Measurements from ENCODE around the gene GATA2.

Gene GATA2

DNA sequence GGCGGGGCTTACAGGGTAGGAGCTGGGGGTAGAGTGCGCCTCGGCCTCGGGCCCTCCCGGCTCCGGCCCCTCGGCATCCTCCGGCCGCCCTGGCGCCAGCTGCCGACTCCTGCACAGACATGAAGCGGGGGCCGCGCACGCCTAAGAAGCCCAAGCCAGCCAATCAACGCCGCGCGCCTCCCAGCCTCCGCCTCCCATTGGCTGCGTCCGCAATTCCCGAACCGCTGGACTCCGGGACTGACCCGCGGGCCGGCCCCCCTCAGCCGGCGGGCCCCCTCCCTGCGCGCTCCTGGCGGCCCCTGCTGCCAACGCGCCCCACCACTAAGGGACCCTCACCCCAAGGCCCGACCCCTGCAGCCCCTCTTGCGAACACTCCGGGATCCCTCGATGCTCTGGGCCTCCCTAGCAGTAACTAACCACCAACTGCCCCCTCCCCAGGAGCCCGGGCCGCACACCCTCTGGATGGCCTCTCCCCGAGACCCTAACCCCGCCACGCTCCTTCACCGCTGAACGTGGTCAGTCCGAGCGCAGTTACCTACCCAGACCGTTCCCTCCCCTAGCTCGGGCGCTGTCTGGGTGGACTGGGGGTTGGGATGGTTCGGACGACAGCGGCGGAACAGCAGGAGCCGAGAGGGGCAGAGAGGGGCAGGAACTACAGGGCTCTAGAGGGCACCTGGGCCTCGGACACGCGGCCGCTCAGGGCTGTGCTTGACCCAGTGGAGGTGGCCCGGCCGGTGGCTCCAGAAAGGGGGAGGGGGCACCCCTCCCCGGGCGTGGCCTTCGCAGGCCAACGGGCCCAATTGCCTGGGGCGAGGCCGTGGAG lies 5.0 kb downstream of the GATA2 start:
- peak; percentile 65 for DNase-seq (ENCODE audit: low read depth)

DNA sequence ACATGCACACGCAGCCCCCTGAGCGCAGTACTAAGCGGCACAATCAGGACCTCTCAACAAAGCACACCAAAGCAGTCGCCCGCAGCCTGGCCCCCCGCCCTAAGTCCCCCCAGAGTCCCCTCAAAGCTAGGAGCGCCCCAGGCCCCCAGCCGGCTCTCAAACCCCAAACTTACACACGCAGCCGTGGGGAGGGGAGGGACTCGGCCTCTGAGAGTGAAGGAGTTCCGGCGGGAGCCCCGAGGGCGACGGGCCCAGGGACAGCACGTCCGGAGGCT lies 5.5 kb downstream of the GATA2 start:
- DNase-seq (ENCODE audit: low read depth), result no peak

DNA sequence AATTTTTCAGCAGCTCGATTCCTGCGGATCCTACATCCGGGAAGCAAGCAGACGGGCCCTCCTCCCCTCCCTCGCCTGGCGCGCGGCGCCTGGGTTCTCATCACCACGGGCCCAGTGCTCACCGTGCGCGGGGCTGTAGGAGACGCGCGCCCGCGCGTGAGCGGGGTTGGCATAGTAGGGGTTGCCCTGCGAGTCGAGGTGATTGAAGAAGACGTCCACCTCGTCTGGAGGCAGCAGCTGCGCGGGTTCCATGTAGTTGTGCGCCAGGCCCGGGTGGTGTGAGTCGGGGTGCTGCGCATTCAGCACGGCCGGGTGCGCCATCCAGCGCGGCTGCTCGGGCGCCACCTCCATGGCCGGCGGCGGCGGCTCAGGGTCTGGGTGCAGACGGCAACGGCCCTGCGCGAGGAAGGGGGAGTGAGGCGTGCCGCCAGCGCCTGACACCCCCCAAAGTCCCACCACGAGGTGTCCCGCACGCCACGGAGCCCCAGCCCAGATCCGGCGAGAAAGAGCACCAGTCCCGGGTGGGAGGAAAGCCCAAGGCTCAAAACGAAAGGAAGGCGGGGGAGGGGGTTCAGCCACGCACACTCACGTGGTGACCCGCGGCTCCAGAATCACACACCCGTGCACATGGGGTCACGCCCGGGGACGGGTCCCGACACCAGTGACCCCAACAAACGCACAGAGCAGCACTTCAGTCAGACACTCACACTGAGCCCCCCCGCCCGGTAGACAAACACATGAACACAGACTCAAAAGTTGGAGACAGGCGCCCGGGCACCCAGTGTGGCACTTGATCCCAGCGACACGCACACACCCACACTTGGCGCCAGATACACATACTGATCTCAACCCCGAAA lies 6.1 kb downstream of the GATA2 start:
- no peak for DNase-seq (ENCODE audit: low read depth)

DNA sequence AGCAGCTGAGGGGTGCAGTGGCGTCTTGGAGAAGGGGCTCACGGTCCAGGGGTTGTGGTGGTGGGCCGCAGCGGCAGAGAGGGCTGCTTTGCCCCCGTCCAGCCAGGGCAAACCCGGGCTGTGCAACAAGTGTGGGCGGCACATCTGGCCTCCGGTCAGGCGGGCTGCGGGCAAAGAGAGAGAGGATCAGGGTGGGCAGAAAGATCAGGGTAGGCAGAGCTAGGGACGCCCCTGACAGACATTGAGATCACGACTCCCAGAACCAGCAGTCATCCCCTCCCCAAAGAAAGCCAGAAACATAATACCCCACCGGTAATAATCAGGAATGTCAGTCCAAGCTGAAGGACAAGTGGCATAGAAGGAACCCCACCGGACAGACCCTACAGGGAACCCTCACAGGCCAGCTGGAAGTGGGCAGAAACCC lies 6.8 kb downstream of the GATA2 start:
- DNase-seq (ENCODE audit: low read depth), result no peak

DNA sequence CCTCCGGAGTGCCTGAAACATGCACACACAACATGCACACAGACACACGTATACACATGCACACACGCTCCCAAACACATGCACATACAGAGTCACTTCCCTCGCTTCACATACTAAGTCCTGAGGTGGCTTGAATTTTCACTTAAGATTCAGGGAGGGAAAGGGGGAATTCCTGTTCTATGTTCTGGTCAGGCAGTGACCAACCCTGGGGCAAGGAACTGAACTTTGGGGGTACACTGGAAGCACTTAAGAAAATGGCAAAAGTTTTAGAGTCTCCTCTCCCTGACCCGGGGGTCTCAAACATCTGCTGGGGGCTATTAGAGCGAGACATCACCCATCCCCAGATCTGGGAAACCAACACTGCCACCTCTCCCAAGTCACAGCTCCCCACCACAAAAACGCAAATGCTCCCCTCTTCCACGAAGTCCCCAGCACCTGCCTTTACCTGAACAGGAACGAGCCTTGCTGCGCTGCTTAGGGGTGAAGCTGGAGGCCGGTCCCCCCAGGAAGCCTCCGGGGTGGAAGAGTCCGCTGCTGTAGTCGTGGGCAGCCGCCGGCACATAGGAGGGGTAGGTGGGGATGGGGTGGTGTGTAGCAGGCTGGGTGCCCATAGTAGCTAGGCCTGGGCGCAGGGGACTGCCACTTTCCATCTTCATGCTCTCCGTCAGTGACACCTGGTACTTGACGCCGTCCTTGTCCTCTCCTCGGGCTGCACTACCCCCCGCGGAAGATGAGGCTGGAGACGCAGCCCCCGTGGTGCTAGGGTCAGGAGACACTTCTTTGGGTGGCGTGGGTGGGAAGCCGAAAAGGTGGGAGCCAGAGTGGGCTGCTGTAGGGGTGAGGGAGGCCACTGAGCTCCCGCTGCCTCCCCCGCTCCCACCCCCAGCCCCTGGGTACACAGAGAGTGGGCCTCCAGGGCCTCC lies 7.5 kb downstream of the GATA2 start:
- no peak for DNase-seq (ENCODE audit: low read depth)

DNA sequence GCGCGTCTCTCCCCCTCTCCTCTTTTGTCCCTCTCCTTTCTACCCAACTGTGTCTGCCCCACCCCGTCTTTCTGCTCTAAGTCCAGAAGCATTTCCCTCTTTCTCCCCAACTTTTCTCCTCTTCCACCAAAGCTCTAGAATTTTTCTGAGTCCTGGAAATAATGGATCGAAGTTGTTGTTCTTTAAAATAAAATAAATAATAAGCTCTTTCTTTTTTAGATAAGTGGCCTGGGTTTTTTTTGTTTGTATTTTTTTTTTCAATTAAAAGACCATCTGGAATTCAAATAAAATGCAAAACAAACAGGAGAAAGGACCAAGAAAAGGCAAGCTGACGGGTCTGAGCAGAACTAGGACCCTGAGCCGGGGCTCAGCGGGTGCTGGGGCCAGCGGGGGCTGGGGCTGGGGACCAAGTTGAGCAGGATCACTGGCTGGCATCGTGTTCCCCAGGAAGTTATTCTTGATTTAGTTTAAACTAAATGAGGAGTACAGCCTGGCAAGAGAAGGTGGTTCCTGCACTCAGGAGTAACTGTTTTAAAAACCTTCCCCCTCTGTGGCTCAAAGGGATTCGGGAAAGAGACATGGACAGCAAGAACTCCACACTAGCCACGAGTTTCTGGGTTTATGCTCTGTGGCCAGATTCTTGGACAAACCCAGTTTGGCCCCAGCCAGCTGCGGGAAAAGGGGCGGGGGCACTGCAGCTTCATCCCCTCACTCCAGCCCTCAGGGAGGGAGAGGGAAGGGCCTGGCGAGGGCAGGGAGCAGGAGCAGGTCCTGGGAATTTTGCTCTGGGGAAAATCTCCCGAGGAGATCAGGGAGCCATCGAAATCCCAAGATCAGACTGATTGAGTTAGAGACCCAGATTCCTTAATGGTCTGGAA lies 8.4 kb downstream of the GATA2 start:
- no peak for DNase-seq (ENCODE audit: low read depth)

DNA sequence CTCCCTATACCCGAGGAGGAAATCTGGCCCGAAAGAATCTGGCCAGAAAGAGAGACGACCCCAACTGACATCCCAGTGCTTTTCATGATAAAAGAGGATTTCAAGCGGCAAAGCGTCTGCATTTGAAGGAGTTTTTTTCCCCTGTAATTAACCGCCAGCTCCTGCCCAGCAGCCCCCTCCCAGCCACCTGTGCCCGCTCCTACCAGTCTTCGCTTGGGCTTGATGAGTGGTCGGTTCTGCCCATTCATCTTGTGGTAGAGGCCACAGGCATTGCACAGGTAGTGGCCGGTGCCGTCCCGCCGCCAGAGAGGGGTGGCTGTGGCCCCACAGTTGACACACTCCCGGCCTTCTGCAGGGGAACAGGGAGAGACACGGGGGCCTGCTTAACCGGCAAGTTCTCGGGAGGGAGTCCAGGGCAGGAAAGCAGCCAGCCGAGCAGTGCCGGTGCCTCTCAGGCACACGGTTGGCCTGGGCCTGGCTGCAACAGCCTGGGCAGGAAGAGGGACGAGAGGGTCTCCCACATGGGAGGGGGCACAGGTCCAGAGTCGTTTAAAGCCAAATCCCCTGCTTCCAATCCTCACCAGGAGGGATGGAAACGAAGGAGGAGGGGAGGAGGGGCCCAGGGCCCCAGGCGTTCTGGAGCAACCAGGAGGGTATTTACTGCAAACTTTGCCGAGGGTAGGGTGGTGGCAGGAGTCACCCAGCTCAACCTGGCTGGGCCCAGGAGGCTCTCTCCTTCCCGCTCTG lies 9.2 kb downstream of the GATA2 start:
- no peak for DNase-seq (ENCODE audit: low read depth)

DNA sequence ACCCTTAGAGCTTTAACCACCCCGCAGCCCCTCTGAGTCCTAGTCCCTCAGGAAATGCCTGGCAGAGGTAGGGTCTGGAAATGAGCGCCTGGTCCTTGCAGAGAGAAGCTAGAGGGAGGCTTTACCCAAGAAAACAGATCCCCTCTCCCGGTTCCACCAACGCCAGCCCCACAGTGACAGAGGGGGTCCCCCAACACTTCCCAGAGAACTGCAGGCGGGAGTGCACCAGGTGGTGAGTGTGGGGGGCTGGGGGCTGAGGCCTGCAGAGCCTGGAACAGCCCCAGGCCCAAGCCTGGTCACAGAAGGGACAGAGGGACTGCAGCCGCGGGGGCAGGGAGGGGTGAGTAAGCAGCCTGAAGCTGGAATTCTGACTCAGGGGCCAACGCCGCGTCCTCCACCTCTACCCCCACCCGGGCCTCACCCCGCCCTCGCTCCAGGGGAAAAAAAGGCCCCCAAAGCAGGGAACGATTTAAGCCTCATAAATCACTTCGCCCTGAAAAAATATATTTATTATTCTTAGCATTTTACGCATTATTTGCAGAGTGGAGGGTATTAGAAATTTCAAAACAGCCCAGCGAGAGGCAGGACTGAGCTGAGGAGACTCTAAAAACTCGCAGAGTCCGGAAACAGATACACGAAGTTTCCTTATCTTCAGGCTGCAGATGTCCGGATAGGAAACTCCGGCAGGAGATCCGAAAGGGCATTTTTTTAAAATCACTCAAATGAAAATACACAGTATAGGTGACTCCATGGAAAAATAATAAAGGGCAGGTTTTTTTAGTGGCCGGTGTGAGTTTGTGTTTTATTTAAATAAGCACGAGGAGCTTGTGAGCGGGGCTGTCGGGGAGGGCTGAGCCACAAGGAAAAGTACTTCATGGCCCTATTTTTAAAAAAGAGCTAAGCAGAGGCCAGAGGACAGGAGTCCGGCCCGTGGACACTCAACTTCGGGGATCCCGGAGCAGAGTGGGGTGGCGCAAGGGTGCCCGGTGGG lies 10.0 kb downstream of the GATA2 start:
- DNase-seq (ENCODE audit: low read depth), result peak; percentile 18

DNA sequence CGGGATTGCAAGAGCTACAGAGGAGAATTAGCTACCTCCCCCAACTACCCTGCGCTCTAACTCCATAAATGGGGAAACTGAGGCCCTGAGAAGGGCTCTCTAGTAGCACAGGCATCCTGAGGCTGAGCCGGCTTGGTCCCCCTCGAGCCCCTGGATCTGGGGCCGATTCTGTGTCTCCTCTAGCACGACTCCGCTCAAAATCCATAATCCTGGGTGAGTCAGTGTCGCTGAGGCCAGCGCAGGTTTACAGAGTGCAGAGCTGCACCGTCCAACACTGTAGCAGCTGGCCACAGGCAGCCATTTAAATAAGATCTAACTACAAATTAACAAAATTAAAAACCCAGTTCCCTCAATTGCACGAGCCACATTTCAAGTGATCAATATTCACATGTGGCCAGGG lies 10.8 kb downstream of the GATA2 start:
- DNase-seq (ENCODE audit: low read depth), result no peak

DNA sequence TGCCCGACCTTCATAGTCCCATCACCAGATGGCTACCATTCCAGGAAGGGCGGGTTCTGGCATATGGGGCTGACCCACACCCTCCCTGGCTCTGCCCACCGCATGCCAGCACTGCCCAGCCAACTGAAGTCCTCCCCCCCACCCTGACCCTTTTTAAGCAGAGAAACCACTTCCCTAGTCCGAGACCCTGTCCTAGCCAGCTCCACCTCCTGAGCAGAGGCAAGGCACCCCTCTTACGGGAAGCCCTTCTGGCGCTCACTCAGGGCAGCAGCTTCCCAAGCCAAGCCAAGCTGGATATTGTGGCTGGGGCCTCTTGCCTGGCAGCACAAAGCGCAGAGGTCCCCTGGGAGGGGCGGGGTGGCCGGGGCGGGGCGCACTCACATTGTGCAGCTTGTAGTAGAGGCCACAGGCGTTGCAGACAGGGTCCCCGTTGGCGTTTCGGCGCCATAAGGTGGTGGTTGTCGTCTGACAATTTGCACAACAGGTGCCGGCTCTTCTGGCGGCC lies 11.5 kb downstream of the GATA2 start:
- DNase-seq (ENCODE audit: low read depth), result no peak

DNA sequence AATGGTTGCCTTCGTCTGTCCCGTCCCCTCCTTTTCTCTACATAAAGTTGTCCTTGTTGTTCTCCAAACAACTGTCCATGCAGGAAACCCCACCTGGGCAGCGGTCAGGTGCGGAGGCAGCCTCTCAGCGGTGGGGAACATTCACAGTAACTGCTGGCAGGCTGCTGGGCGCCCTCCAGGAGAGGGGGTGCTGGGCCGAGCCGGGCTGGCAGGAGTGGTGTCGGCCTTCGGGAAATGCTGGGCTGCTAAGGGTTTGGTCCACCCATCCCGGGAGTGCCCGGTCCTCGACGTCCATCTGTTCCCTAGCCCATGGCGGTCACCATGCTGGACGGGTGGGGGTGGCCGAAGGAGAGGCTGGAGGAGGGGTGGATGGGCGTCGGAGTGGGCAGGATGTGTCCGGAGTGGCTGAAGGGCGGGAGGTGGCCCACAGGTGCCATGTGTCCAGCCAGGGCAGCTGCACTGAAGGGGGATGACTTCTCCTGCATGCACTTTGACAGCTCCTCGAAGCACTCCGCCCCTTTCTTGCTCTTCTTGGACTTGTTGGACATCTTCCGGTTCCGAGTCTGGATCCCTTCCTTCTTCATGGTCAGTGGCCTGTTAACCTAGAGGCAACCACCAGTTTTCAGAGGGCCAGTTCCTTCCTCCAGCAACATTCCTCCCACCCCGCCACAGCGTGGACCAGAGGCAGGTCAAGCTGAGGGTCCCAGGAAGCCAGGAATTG lies 12.1 kb downstream of the GATA2 start:
- DNase-seq (ENCODE audit: low read depth), result no peak

DNA sequence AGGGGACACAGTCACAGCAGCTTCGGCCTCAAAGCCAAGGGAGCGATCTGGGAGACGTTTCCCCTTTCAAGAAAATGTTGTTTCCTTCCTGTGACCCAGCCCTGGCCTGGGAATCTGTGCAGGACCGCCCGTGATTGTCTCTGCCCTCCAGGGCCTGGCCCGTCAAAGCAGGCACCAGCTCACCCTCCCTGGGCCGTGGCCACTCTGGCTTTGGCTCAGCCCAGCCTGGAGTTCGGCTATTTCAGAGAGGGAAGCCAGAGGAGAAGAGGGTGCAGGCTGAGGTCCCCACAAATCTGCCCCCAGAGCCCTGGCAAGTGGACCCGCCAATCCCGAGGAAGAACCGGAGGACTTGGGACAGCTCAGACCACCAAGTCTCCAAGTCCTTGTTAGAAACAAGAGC lies 12.7 kb downstream of the GATA2 start:
- DNase-seq (ENCODE audit: low read depth), result no peak

DNA sequence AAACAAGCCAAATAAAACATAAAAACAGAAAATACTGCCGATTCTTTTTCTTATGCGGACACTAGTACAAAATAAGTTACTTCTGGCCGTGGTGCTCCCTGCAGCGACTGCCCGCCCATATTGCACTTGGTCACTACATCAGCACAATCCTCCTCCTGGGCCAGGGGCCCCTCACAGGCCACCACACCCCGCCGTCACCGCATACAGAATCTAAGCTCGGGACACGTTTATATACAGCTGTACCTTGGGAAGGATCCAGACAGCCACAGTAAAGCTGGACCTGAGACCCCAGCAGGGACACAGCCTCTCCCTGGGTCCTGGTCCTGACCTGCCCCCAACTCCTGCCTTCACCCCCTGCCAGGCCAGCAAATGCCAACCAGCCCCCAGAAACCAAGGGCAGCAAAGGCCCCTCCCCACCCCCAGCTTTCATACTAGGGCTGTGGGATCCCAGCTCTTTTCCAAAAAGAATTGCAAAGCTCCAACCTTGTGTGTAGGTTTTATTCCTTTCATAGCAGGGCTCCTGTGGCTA lies 13.4 kb downstream of the GATA2 start:
- no peak for DNase-seq (ENCODE audit: low read depth)

DNA sequence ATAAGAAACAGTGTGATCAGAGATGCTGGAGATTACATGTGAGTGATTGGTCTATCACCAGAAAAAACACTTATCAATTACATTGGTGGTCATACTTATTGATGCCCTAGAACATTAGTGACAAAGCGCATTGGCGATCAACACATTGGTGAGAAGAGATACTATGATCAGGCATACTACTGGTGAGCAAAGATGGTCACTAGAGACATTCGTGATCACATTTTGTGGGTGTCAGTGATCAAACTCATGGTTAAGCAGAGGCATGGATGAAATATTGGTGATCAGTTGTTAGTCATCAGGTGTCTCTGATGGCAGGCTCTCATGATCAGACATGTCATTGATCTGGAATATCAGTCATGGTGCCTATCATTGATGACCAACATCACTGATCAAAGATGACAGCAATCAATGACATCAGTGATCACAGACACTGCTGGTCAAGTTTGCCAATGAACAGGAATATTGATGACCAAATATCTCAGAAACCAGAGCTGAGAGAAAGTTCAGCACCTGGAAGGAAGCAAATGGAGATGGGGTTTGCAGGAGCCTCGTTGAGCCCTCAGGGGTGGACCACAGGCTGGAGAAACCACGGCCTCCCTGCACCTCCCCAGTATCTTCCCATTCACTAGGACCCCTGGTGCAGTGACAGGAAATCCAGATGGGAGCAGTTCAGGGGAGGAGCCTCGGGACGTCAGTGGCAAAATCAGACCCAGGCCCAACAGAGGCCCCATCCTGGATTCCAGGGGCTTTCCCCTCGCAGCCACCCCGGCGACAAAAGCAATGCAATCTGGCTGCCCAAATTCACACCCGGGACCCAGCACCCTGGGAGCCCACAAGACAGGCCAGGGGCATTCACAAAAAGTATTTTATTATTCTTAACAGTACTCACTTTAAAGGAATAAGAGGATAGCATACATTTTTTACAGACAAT lies 14.2 kb downstream of the GATA2 start:
- DNase-seq (ENCODE audit: low read depth), result no peak

DNA sequence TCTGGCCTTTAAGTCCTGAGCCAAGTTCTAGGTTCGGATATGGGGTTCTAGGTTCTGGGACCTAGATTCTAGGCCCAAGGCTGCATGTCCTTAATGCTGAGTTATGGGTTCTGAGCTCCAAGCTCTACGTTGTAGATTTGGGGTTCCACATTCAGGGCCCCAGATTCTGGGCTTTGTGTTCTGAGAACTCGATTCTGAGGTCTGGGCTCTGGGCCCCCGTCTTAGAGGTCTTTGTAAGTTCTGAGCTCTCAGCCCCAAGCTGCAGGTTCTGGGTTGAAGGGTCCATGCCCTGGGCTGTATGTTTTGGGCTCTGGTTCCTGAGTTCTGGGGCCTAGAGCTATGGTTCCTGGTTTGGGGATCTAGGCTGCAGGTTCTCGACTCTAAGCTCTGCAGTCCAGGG lies 16.3 kb downstream of the GATA2 start:
- DNase-seq (ENCODE audit: low read depth), result no peak

DNA sequence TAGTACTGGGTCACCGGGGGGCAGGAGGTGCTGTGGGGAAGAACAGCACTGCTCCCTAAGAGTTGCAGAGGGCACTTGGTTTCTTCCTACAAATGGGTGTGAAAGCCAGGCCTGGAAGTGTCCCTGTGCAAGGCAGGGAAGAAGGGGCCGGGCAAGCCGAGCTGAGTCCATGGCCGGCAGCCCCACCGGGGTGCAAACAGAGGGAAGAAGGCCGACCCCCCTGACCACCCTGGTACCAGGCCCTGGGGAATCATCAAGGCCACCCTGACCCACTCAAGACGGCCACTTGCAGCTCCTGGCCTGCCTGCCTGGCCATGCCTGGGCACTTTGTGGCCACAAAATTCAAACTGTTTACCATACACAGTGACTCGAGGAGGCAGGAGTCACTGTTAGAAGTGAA lies 17.6 kb downstream of the GATA2 start:
- no peak for DNase-seq (ENCODE audit: low read depth)

DNA sequence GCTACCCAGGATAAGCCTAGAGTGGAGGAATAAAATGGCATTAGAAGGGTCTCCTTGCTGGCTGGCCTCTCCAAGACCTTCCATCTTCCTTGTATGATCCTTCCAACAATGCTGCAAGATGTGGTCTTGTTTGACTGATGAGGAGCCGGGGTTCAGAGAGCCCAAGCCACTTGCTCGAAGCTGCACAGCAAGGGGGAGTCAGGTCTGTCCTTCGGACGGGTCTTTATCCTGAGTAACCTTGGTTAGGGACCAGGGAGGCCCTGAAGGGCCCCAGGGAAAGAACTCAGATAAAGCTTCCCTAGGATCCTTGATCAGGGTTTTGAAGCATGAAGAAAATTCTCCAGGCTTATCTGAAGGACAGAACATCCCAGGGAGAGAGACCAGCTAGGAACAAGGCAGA lies 19.3 kb downstream of the GATA2 start:
- no peak for DNase-seq (ENCODE audit: low read depth)

Data from stromal cell of bone marrow (primary cell).